HCT116 (cell line): ENCODE data around the gene CRACR2A. TPM values are rescaled to one million over a fixed set of nuclear protein-coding genes. Genes with fewer than 3 reads are reported as not detected.

ENCODE experiments used
- ATAC-seq: fragments of 200-7000 bp; cut with Tn5 transposase; 2 replicates; pipeline ENCODE4 v1.9.1; 2020; ENCODE audit warnings: mild to moderate bottlenecking, moderate library complexity
- BruUV-seq: library from RNA; stranded (reverse); fragments of 400-500 nt; replicated peaks from 2 replicates; lab custom pipeline; 2021; lab: Mats Ljungman, UMichigan
- CTCF ChIA-PET: fragments of 300-600 bp; sonication (Branson Sonifier 250); formaldehyde crosslinking; loops from one replicate; lab custom pipeline; 2021; ENCODE audit warnings: antibody characterized with exemption; lab: Charles Lee
- POLR2A ChIA-PET: fragments of 300-600, 350-600 bp; sonication (Branson Sonifier 250); formaldehyde crosslinking; loops from one replicate; lab custom pipeline; 2021; ENCODE audit warnings: antibody characterized with exemption; lab: Charles Lee
- RAD21 ChIA-PET, 2 experiments: fragments of 300-600 bp; sonication (Branson Sonifier 250); formaldehyde crosslinking; loops; one replicate each; lab custom pipeline; 2023; ENCODE audit warnings: low total read pairs in 2 of 2; ENCODE audit not compliant: uncharacterized antibody in 2 of 2, unreplicated experiment in 2 of 2, low non-redundant PET in 1 of 2; lab: Charles Lee
- DNase-seq: peaks from one replicate; pipeline ENCODE4 v3.0.0-alpha.2; 2010; ENCODE audit warnings: low read depth, low spot score
- H2AFZ ChIP-seq: fragments of 200-600 bp; shearing (Covaris generic), sonication (generic); 2 replicates; pipeline ENCODE4 v1.6.1; 2017; ENCODE audit warnings: low read depth, mixed run types, mixed read lengths, antibody characterized with exemption, low read length; ENCODE audit not compliant: poor library complexity, severe bottlenecking
- H3K27ac ChIP-seq: 2 replicates; pipeline ENCODE4 v1.5.1; 2012; ENCODE audit warnings: low read depth, low read length
- H3K27me3 ChIP-seq: fragments of 200-600 bp; sonication (generic); 2 replicates; pipeline ENCODE4 v1.6.1; 2016; ENCODE audit warnings: mixed run types, low read length, mixed read lengths; ENCODE audit not compliant: insufficient read depth
- H3K36me3 ChIP-seq, 2 experiments: fragments of 200-500 bp in 1 of 2; fragments of 200-600 bp in 1 of 2; sonication (Bioruptor generic) in 1 of 2; sonication (generic) in 1 of 2; 2 replicates each; pipeline versions ENCODE4 v1.5.1 to v1.6.1; 2014 to 2016; ENCODE audit warnings: low read length in 2 of 2, inconsistent platforms in 1 of 2, mixed read lengths in 1 of 2, mixed run types in 1 of 2; ENCODE audit not compliant: insufficient read depth in 2 of 2, control insufficient read depth in 1 of 2
- H3K4me1 ChIP-seq, 2 experiments: fragments of 200-600 bp in 1 of 2; sonication (generic) in 1 of 2; 2 replicates each; pipeline versions ENCODE4 v1.5.1 to v1.6.1; 2012 to 2017; ENCODE audit warnings: low read length in 2 of 2, inconsistent platforms in 1 of 2, mild to moderate bottlenecking in 1 of 2, mixed read lengths in 1 of 2, mixed run types in 1 of 2, moderate library complexity in 1 of 2; ENCODE audit not compliant: insufficient read depth in 2 of 2, control insufficient read depth in 1 of 2
- H3K4me2 ChIP-seq: fragments of 200-600 bp; sonication (generic); 2 replicates; pipeline ENCODE4 v1.6.1; 2017; ENCODE audit warnings: mixed run types, low read length, mixed read lengths
- H3K4me3 ChIP-seq, 2 experiments: fragments of 200-600 bp in 1 of 2; sonication (generic) in 1 of 2; replicated peaks in 1 of 2; 2 replicates each; pipeline ENCODE4 v1.5.1; 2011 to 2016; ENCODE audit warnings: low read length in 2 of 2, control low read depth in 1 of 2, low read depth in 1 of 2, mild to moderate bottlenecking in 1 of 2, mixed read lengths in 1 of 2, mixed run types in 1 of 2
- H3K79me2 ChIP-seq: fragments of 200-600 bp; sonication (generic); 2 replicates; pipeline ENCODE4 v1.6.1; 2017; ENCODE audit warnings: mild to moderate bottlenecking, mixed run types, low read length, moderate library complexity, mixed read lengths; ENCODE audit not compliant: insufficient read depth
- H3K9ac ChIP-seq: fragments of 200-600 bp; sonication (generic); 2 replicates; pipeline ENCODE4 v1.6.1; 2016; ENCODE audit warnings: low read length, mixed read lengths
- H3K9me2 ChIP-seq: fragments of 200-600 bp; sonication (generic), shearing (Covaris generic); 2 replicates; pipeline ENCODE4 v1.6.1; 2017; ENCODE audit warnings: mixed run types, mild to moderate bottlenecking, moderate library complexity; ENCODE audit not compliant: insufficient read depth
- H3K9me3 ChIP-seq, 2 experiments: fragments of 200-500 bp in 1 of 2; fragments of 200-600 bp in 1 of 2; sonication (Bioruptor generic) in 1 of 2; sonication (generic) in 1 of 2; 2 replicates each; pipeline ENCODE4 v1.6.1; 2014 to 2017; ENCODE audit warnings: low read length in 2 of 2, mixed read lengths in 2 of 2, inconsistent platforms in 1 of 2, low read depth in 1 of 2, mild to moderate bottlenecking in 1 of 2, mixed run types in 1 of 2, moderate library complexity in 1 of 2; ENCODE audit not compliant: control insufficient read depth in 1 of 2, insufficient read depth in 1 of 2
- H4K20me1 ChIP-seq: fragments of 200-600 bp; sonication (generic), shearing (Covaris generic); 2 replicates; pipeline ENCODE4 v1.6.1; 2017; ENCODE audit warnings: mixed run types, mild to moderate bottlenecking, moderate library complexity; ENCODE audit not compliant: insufficient read depth
- CBX3 ChIP-seq: IDR thresholded peaks from 2 replicates; pipeline ENCODE4 v1.6.1; 2012; ENCODE audit warnings: low read depth
- CEBPB ChIP-seq: IDR thresholded peaks from 2 replicates; pipeline ENCODE4 v1.6.1; 2012; ENCODE audit warnings: low read depth
- ELF1 ChIP-seq: IDR thresholded peaks from 2 replicates; pipeline ENCODE4 v1.6.1; 2012; ENCODE audit warnings: low read depth, borderline replicate concordance
- EZH2 ChIP-seq: fragments of 200-600 bp; sonication (generic); IDR thresholded peaks from 2 replicates; pipeline ENCODE4 v1.6.1; 2017; ENCODE audit warnings: antibody characterized with exemption, mixed run types
- FOSL1 ChIP-seq: IDR thresholded peaks from 2 replicates; pipeline ENCODE4 v1.6.1; 2012; ENCODE audit warnings: low read depth
- JUND ChIP-seq: IDR thresholded peaks from 2 replicates; pipeline ENCODE4 v1.6.1; 2012
- POLR2AphosphoS5 ChIP-seq: IDR thresholded peaks from 2 replicates; pipeline ENCODE4 v1.6.1; 2011; ENCODE audit warnings: mild to moderate bottlenecking, low read depth, low read length, moderate library complexity
- RAD21 ChIP-seq: IDR thresholded peaks from 2 replicates; pipeline ENCODE4 v1.6.1; 2012; ENCODE audit warnings: low read depth, mild to moderate bottlenecking
- SIN3A ChIP-seq: IDR thresholded peaks from 2 replicates; pipeline ENCODE4 v1.6.1; 2012; ENCODE audit warnings: low read depth
- ZFX ChIP-seq: fragments of 450-650 bp; IDR thresholded peaks from 2 replicates; pipeline ENCODE4 v1.6.1; 2017
- intact Hi-C: fragments of 100-400 bp; cut with micrococcal nuclease; formaldehyde crosslinking; loops from 2 replicates; pipeline ENCODE4 v1.10.0; 2022
- total RNA-seq: library from RNA; stranded (reverse); gene quantifications from one replicate; pipeline ENCODE4 v1.2.1, GENCODE V29; 2021; ENCODE audit not compliant: unreplicated experiment
- TF ChIP-seq, protein P1 (sequence below): IDR thresholded peaks from 2 replicates; pipeline ENCODE4 v1.6.1; 2012; ENCODE audit warnings: low read depth
- TF ChIP-seq, protein P2 (sequence below): IDR thresholded peaks from 2 replicates; pipeline ENCODE4 v1.6.1; 2012

The CRACR2A gene
- total RNA-seq, 1 experiment from 2014 or later = 18.4 TPM

DNA sequence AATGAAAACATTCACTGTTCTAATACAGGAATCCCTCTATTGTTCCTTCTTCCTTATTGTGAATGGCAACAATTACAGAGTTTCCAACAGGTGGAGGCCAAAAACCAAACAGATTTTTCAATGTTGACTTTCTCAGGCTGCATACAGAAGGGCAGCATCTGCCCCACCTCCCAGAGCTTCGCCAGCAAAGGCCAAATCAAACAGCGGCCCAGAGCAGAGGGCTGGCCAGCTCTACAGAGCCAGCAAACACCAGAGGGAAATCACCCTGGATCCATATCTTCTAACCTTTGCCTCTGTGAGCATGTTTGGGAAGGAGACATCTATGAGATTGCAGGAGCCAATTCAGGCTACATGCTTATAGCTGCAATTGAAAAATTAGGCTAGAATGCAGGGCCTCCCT, 4.4 kb upstream of the CRACR2A start:
- H3K4me2 ChIP-seq = no peak overlapping the region
- H3K36me3 ChIP-seq = no peaks in the 10 kb centered on the region
- no peaks in the 10 kb centered on the region for H3K9me2 ChIP-seq
- no peaks in the 10 kb centered on the region for H4K20me1 ChIP-seq
- BruUV-seq = no TSS peak
- ChIA-PET CTCF (no interaction called here), POLR2A (no interaction called here), RAD21 (no interaction called here)
- H2AFZ ChIP-seq = no peak overlapping the region
- peaks cover 4% of the 10 kb centered on the region; the same call in 1 of the 2 replicates for H3K79me2 ChIP-seq
- intact Hi-C loops = no loop called here
- TF ChIP-seq ELF1 = no peak
- TF ChIP-seq CEBPB = no peak
- TF ChIP-seq CBX3 = no peak
- no peak for TF ChIP-seq RAD21
- DNase-seq = no peak
- peaks cover 7 to 15% of the 10 kb centered on the region in 2 experiments; a peak in 3 of 4 replicates for H3K4me1 ChIP-seq
- H3K27me3 ChIP-seq = no peaks in the 10 kb centered on the region
- H3K4me3 ChIP-seq = no peak overlapping the region
- ATAC-seq = no peak
- no peak overlapping the region for H3K9ac ChIP-seq
- no peaks in the 10 kb centered on the region for H3K9me3 ChIP-seq
- no peak overlapping the region for H3K27ac ChIP-seq

DNA sequence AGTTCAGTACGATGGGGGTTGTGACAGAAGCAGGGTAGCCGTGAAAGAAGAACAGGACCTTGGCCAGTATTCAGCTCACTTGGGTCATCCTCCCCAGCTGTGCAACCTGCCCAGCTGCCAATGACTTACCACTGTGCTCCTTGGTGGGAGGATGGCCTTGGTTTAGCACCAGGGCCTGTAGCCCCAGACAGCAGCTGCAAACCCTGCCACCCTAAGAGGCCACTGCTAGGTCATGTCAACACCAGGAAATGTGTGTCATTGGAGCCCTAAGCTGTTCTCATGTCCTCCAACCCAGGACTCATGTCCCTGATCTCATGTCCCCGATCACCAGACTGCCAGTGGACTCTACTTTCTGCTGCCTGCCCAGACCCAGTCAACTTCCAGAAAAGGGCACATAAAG, 3.0 kb upstream of the CRACR2A start:
- ChIA-PET RAD21 (no interaction called here), CTCF (no interaction called here), POLR2A (no interaction called here)
- intact Hi-C loops = no loop called here
- H3K27ac ChIP-seq = no peak overlapping the region
- no peak overlapping the region for H3K9ac ChIP-seq
- no TSS peak for BruUV-seq
- H3K9me3 ChIP-seq = no peaks in the 10 kb centered on the region
- ATAC-seq = no peak
- no peaks in the 10 kb centered on the region for H3K36me3 ChIP-seq
- H3K4me1 ChIP-seq = peaks cover 12 to 26% of the 10 kb centered on the region in 2 experiments; a peak in 3 of 4 replicates
- DNase-seq = no peak
- H3K4me3 ChIP-seq = no peak overlapping the region
- H3K79me2 ChIP-seq = peaks cover 11% of the 10 kb centered on the region; the same call in 1 of the 2 replicates
- H3K27me3 ChIP-seq = no peaks in the 10 kb centered on the region
- no peaks in the 10 kb centered on the region for H4K20me1 ChIP-seq
- no peak overlapping the region for H3K4me2 ChIP-seq
- H3K9me2 ChIP-seq = no peaks in the 10 kb centered on the region
- H2AFZ ChIP-seq = no peak overlapping the region
- TF ChIP-seq CEBPB (no peak), ZFX (no peak), RAD21 (no peak), CBX3 (no peak), SIN3A (no peak), EZH2 (no peak), POLR2AphosphoS5 (no peak), ELF1 (no peak), JUND (no peak), FOSL1 (no peak)
- TF ChIP-seq, protein P1, sequence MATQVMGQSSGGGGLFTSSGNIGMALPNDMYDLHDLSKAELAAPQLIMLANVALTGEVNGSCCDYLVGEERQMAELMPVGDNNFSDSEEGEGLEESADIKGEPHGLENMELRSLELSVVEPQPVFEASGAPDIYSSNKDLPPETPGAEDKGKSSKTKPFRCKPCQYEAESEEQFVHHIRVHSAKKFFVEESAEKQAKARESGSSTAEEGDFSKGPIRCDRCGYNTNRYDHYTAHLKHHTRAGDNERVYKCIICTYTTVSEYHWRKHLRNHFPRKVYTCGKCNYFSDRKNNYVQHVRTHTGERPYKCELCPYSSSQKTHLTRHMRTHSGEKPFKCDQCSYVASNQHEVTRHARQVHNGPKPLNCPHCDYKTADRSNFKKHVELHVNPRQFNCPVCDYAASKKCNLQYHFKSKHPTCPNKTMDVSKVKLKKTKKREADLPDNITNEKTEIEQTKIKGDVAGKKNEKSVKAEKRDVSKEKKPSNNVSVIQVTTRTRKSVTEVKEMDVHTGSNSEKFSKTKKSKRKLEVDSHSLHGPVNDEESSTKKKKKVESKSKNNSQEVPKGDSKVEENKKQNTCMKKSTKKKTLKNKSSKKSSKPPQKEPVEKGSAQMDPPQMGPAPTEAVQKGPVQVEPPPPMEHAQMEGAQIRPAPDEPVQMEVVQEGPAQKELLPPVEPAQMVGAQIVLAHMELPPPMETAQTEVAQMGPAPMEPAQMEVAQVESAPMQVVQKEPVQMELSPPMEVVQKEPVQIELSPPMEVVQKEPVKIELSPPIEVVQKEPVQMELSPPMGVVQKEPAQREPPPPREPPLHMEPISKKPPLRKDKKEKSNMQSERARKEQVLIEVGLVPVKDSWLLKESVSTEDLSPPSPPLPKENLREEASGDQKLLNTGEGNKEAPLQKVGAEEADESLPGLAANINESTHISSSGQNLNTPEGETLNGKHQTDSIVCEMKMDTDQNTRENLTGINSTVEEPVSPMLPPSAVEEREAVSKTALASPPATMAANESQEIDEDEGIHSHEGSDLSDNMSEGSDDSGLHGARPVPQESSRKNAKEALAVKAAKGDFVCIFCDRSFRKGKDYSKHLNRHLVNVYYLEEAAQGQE = no peak
- TF ChIP-seq, protein P2, sequence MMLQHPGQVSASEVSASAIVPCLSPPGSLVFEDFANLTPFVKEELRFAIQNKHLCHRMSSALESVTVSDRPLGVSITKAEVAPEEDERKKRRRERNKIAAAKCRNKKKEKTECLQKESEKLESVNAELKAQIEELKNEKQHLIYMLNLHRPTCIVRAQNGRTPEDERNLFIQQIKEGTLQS = no peak
- TF ChIP-seq, all 23 proteins: peak for 0
